Spleen (tissue), 7 donors: ENCODE measurements around the gene NOSIP.
A peak's percentile ranks its signal among the peaks of the same experiment; 100 is the strongest.

ENCODE experiments used
- CTCF ChIP-seq, 11 experiments: fragments of 200-600 bp in 7 of 11; fragments of 450-650 bp in 4 of 11; sonication (generic) in 4 of 11; IDR thresholded peaks in 8 of 11; conservative IDR thresholded peaks in 3 of 11; 1 replicate in 7 of 11; 2 replicates in 4 of 11; pipeline versions ENCODE4 v1.4.0 to v1.8.0; 2016 to 2021; ENCODE audit warnings: antibody characterized with exemption in 11 of 11, inconsistent platforms in 4 of 11, mild to moderate bottlenecking in 1 of 11
- POLR2AphosphoS5 ChIP-seq, 3 donors: sonication (generic); formaldehyde crosslinking; IDR thresholded peaks; one replicate each; pipeline ENCODE4 v1.5.1; 2017; ENCODE audit warnings: antibody characterized with exemption in 3 of 3
- donor health status: DM: no; HTN: no; CAD: no; lungs with moderate emphysema.
- donor health status: DM: no; HTN: no; CAD: no.
- donor health status: DM: no; HTN: no; CAD: no.

DNA sequence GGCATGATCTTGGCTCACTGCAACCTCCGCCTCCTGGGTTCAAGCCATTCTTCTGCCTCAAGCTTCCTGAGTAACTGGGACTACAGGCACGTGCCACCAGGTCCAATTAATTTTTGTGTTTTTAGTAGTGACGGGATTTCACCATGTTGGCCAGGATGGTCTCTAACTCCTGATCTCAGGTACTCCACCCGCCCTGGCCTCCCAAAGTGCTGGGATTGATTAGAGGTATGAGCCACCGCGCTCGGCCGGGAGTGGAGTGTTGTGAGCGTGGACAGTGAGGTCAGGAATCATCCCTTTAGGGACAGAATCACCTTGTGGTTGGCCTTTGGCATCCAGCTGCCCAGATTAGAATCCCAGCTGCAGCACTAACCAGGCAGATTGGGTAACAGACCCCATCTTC lies 49.3 kb upstream of the NOSIP start:
- TF ChIP-seq CTCF (IDR thresholded peaks at IDR 0.05 in 8 of 11, conservative IDR thresholded peaks at IDR 0.05 in 3 of 11) (no peak), POLR2AphosphoS5 (IDR thresholded peaks at IDR 0.05) (peak in 1 of 3 donors; percentile 32)
